ENCODE results near the gene NATD1. TPM values are rescaled to one million over a fixed set of nuclear protein-coding genes. Genes with fewer than 3 reads are reported as not detected.

Gene NATD1
- total and polyA plus RNA-seq, 9 of the 15 experiments (the other 6 are each of a cell fraction or from before 2014, with no cell fraction given) = 0.24 to 5.4 (median 1.6) TPM

GRCh38 chr17:21252796-21253645 is at the start of gene NATD1 (continued):
- TF ChIP-seq MTA3 (IDR thresholded peaks at IDR 0.05; ENCODE audit: borderline replicate concordance) = no peak
- peak; percentile 78 for TF ChIP-seq TFE3 (CRISPR knock-in tag; IDR thresholded peaks at IDR 0.05)
- TF ChIP-seq SRSF1 (IDR thresholded peaks at IDR 0.05; ENCODE audit: low read depth, low read length) = no peak
- TF ChIP-seq ZNF12 (CRISPR knock-in tag; IDR thresholded peaks at IDR 0.05) = no peak
- no peak for TF ChIP-seq ZNF586 (CRISPR knock-in tag; conservative IDR thresholded peaks at IDR 0.05)
- TF ChIP-seq HOMEZ (CRISPR knock-in tag; IDR thresholded peaks at IDR 0.05) = no peak
- TF ChIP-seq GTF2F1 (IDR thresholded peaks at IDR 0.05; ENCODE audit: low read depth, low read length) = no peak
- no peak for TF ChIP-seq ZNF23 (CRISPR knock-in tag; IDR thresholded peaks at IDR 0.05)
- TF ChIP-seq GABPB1 (CRISPR knock-in tag; IDR thresholded peaks at IDR 0.05) = no peak
- peak; percentile 45; the same call in 1 of the 2 replicates for TF ChIP-seq RBFOX2 (IDR thresholded peaks at IDR 0.05; ENCODE audit: low read depth, low read length)
- no peak for TF ChIP-seq ZBTB17 (CRISPR knock-in tag; IDR thresholded peaks at IDR 0.05)
- peak; percentile 45 for TF ChIP-seq HMGN3 (IDR thresholded peaks at IDR 0.05; ENCODE audit: borderline replicate concordance, extremely low read depth, insufficient read length, low read depth, low read length)
- peak; percentile 57 for TF ChIP-seq CBFA2T2 (conservative IDR thresholded peaks at IDR 0.05)
- TF ChIP-seq FIP1L1 (IDR thresholded peaks at IDR 0.05; ENCODE audit: low read depth, low read length, poor library complexity, severe bottlenecking) = no peak
- TF ChIP-seq SOX6 (IDR thresholded peaks at IDR 0.05) = no peak
- no peak for TF ChIP-seq ZBTB43 (CRISPR knock-in tag; IDR thresholded peaks at IDR 0.05)
- TF ChIP-seq POLR2G (IDR thresholded peaks at IDR 0.05; ENCODE audit: low read depth, low read length) = peak; percentile 67
- no peak for TF ChIP-seq XRCC5 (IDR thresholded peaks at IDR 0.05; ENCODE audit: low read depth, low read length)
- no peak for TF ChIP-seq MAFK (IDR thresholded peaks at IDR 0.05; ENCODE audit: low read length)
- no peak for TF ChIP-seq MCM2 (IDR thresholded peaks at IDR 0.05; ENCODE audit: low read depth)
- TF ChIP-seq SUPT5H (IDR thresholded peaks at IDR 0.05) = no peak
- TF ChIP-seq CBX1 (IDR thresholded peaks at IDR 0.05; ENCODE audit: low read depth) = no peak
- TF ChIP-seq USF1 (CRISPR knock-in tag; IDR thresholded peaks at IDR 0.05) = peak; percentile 94
- no peak for TF ChIP-seq HDAC6 (IDR thresholded peaks at IDR 0.05; ENCODE audit: low read depth, low read length)
- TF ChIP-seq BHLHE40 (IDR thresholded peaks at IDR 0.05; ENCODE audit: low read length) = peak; percentile 71; the same call in 1 of the 2 replicates

All from K562 (cell line).